Cardiac muscle cell (in vitro differentiated cells and primary cell): Measurements from ENCODE around the gene RTBDN. TPM values are rescaled to one million over a fixed set of nuclear protein-coding genes. Genes with fewer than 3 reads are reported as not detected.
"Not testable (repeated sequence)": the region's sequence is repeated elsewhere in the genome, so short reads cannot be mapped to it uniquely, and the experiment has no call there.

ENCODE experiments used
- DNase-seq, 2 donors: peaks; one replicate each; pipeline versions ENCODE4 v3.0.0 to v3.0.0-alpha.2; 2010 to 2017; ENCODE audit warnings: low read depth in 1 of 2, low spot score in 1 of 2
- H3K27ac ChIP-seq: fragments of 200-600 bp; sonication (generic); 2 replicates; pipeline ENCODE4 v1.5.1; 2016
- H3K27me3 ChIP-seq: fragments of 200-600 bp; sonication (generic); 2 replicates; pipeline ENCODE4 v1.6.0; 2016; ENCODE audit warnings: control low read depth
- H3K36me3 ChIP-seq: fragments of 200-600 bp; sonication (generic); 2 replicates; pipeline ENCODE4 v1.5.1; 2016; ENCODE audit warnings: control low read depth
- H3K4me1 ChIP-seq: fragments of 200-600 bp; sonication (generic); 2 replicates; pipeline ENCODE4 v1.8.1; 2017; ENCODE audit warnings: low read depth, mild to moderate bottlenecking, mixed run types
- H3K4me3 ChIP-seq: fragments of 200-600 bp; sonication (generic); 2 replicates; pipeline ENCODE4 v1.5.1; 2016; ENCODE audit warnings: mild to moderate bottlenecking
- H3K9me3 ChIP-seq: fragments of 200-600 bp; sonication (generic); 2 replicates; pipeline ENCODE4 v1.5.1; 2017; ENCODE audit warnings: low read depth, mild to moderate bottlenecking, control low read depth
- CTCF ChIP-seq: IDR thresholded peaks from 2 replicates; pipeline ENCODE4 v1.5.1; 2012; ENCODE audit warnings: low read depth, mild to moderate bottlenecking, low read length
- polyA plus RNA-seq: library from polyadenylated mRNA; unstranded; fragments of >200 nt; fragmentation: Nextera tagmentation; extraction: Ambion mirVana; gene quantifications from 2 replicates; pipeline ENCODE4 v1.2.1, GENCODE V29; 2016
- total RNA-seq: library from RNA; depleted of rRNA; stranded (reverse); fragments of >200 nt; gene quantifications from 2 replicates; pipeline ENCODE4 v1.2.3, GENCODE V29; 2016

RTBDN gene
- total and polyA plus RNA-seq, 2 experiments from 2014 or later, result not detected

DNA sequence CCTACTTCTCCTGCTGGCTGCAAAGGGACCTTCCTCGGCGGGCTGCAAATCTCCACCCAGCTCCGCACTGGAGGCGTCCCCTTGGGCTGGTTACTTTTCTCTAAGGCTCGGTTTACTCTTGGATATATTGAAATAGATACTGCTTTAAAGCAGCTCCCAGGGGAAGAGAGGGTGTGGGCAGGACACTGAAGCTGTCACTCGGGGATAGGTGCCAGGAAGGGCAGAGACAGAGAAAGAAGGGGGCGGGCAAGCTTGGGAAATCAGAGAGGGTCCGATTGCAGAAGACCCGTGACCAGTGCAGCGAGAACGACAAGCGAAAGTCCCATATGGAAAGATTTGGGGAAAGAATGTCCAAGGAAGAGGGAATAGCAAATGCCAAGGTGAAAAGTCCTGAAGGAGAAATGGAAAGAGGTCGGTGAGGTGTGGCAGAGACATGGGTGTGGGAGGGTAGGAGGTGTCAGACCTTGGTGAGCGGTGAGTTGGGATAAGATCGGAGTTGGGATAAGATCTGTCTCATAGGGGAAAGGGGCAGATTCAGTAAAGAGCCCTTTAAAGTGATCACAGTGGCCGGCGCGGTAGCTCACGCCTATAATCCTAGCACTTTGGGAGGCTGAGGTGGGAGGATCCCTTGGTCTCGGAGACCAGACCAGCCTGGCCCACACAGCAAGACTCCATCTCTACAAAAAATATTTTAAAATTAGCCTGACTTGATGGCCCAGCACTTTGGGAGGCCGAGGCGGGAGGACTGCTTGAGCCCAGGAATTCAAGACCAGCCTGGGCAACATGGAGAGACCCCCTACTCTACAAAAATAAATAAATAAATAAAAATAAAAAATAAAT lies 31.9 kb downstream of the RTBDN start:
- peaks cover 10% of the 10 kb centered on the region for H3K36me3 ChIP-seq
- TF ChIP-seq CTCF, result no peak
- no peaks in the 10 kb centered on the region for H3K9me3 ChIP-seq
- H3K27me3 ChIP-seq, result no peaks in the 10 kb centered on the region
- H3K27ac ChIP-seq, result no peak overlapping the region
- H3K4me3 ChIP-seq, result peak overlapping the region; percentile 73
- peaks cover 6% of the 10 kb centered on the region for H3K4me1 ChIP-seq
- DNase-seq, result peak in 1 of 2 donors; percentile 21

DNA sequence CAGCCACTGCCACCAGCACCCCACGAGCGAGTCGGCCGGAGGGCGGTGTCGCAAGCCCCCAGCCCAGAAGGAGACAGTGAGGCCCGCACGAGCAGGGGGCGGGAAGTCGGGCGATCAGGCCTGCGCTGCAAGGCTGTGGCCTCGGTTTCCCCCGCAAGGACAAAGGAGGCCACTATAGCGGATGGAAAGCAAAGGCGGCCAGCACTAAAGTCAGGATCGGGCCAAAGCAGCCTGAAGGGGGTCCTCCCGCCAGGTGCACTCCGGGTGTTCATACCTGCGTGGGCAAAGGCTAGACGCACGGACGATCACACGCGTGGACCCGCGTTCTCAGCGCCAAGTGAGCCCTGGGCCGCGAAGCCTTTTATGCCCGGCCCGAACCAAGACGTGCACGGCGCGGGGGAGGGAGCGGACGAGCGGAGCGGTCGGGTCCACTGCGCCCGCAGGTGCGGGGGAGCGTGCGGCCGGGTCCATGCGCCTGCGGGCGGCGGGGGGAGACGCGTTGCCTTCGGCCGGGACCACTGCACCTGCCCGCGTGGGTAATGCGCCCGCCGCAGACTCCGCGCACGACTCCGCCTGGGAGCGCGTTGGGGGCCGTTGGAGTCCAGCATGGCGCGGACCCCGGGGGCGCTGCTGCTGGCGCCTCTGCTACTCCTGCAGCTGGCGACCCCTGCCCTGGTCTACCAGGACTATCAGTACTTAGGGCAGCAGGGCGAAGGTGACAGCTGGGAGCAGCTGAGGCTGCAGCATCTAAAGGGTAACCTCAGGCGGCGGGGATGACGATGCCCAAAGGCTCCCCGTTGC lies 32.7 kb downstream of the RTBDN start, which contains the start of the genes PRDX2 and THSD8:
PRDX2 (minus strand) TSS at position 335 of the 801 bp plus-strand sequence. CDS start 539 bp downstream, outside the sequence.
THSD8 (plus strand) TSS at position 604 of the 801 bp plus-strand sequence; CDS start at position 607, 3 bp downstream.
- H3K4me1 ChIP-seq, result peaks cover 3% of the 10 kb centered on the region
- H3K9me3 ChIP-seq, result no peaks in the 10 kb centered on the region
- no peak for TF ChIP-seq CTCF
- peak within 1 kb of the TSS; percentile 67 for H3K27ac ChIP-seq
- peak; percentile 86 to 91 for DNase-seq
- no peaks in the 10 kb centered on the region for H3K27me3 ChIP-seq
- H3K36me3 ChIP-seq, result peaks cover 10% of the 10 kb centered on the region
- H3K4me3 ChIP-seq, result peak within 1 kb of the TSS; percentile 73

DNA sequence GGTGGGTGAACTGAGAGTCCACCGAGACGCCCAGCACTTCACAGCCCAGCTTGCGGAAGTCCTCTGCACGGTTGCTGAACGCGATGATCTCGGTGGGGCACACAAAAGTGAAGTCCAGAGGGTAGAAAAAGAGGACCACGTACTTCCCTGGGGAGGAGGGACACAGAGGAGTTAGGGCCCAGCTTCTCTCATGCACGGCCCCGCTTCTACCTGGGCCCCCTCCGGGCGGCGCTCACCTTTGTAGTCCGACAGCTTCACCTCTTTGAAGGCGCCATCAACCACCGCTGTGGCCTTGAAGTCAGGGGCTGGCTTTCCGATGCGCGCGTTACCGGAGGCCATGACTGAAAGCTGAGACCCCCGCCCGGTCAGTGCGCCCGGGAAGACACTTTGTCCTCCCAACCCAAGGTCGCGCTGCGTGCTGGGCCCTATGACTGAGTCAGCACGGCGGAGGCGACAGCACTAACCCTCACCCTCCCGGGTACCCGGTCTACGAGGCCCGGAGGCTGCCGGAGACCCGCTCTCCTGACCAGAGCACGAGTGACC lies 33.4 kb downstream of the RTBDN start:
- Histone ChIP-seq H3K27ac (peak overlapping the region; percentile 67), H3K4me3 (peak overlapping the region; percentile 73), H3K27me3 (no peaks in the 10 kb centered on the region), H3K9me3 (no peaks in the 10 kb centered on the region), H3K4me1 (peaks cover 3% of the 10 kb centered on the region), H3K36me3 (peaks cover 10% of the 10 kb centered on the region)
- peak in 1 of 2 donors; percentile 60 for DNase-seq
- TF ChIP-seq CTCF, result no peak

DNA sequence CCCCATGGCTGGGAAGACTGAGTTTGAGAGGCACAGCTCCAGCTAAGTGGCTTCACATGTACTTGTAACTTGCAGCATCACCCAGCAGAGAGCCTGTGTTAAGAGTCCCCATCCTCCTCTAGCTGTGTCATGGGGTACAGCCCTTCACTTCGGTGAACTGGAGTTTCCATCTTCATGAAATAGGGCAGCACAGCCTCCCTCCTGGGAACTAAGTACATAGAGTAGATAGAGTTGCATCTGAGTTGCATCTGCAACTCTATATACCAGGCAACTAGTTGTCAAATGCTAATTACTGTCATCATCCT lies 34.0 kb downstream of the RTBDN start:
- TF ChIP-seq CTCF, result no peak
- Histone ChIP-seq H3K4me1 (peaks cover 3% of the 10 kb centered on the region), H3K36me3 (peaks cover 10% of the 10 kb centered on the region), H3K27ac (no peak overlapping the region), H3K9me3 (no peaks in the 10 kb centered on the region), H3K4me3 (peak overlapping the region; percentile 73), H3K27me3 (no peaks in the 10 kb centered on the region)
- DNase-seq, result no peak

DNA sequence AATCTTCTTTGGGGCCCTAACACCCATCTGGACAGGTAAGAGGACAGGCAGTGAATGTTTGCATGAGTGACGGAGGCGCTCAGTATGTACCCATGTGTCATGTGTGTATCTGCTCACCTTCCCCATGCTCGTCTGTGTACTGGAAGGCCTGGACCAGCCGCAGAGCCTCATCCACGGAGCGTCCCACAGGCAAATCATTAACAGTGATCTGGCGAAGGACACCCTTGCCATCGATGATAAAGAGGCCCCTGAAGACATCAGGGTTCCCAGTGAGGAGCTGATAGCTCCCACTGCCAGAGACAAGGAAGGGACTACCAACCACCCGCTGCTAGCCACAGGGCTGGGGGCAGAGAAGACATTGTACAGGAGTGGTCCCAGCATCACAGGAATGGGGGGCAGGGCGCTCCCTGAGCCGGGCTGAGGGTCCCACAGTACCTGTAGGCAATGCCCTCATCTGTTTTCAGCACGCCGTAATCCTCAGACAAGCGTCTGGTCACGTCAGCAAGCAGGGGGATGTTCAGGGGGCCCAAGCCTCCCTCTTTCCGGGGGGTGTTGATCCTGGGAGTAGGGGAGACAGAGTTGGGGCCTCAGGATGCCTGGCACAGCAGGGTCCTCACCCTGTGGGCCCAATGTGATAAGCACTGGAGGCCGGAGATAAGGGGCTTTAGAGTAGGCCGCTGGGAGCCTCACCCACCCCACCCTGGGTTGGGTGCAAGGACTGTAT lies 34.5 kb downstream of the RTBDN start:
- no peaks in the 10 kb centered on the region for H3K27me3 ChIP-seq
- H3K36me3 ChIP-seq, result peaks cover 10% of the 10 kb centered on the region
- no peak overlapping the region for H3K27ac ChIP-seq
- DNase-seq, result no peak
- H3K4me3 ChIP-seq, result no peak overlapping the region
- H3K9me3 ChIP-seq, result no peaks in the 10 kb centered on the region
- peaks cover 3% of the 10 kb centered on the region for H3K4me1 ChIP-seq
- TF ChIP-seq CTCF, result no peak

- not testable (repeated sequence) for H3K4me1 ChIP-seq, H3K9me3 ChIP-seq, DNase-seq, H3K27me3 ChIP-seq, H3K27ac ChIP-seq, H3K4me3 ChIP-seq
- H3K36me3 ChIP-seq, result peaks cover 10% of the 10 kb centered on the region
These were observed 36.8 kb downstream of the RTBDN start for GRCh38 chr19:12797607-12798006.
